Left ventricle myocardium superior (tissue), 1 donor: ENCODE measurements around the gene ELFN2. TPM values are rescaled to one million over a fixed set of nuclear protein-coding genes. Genes with fewer than 3 reads are reported as not detected.

Experiments used
- ATAC-seq: fragments of 200-7000 bp; cut with Tn5 transposase; one replicate; pipeline ENCODE4 v1.9.1; 2020; ENCODE audit warnings: mild to moderate bottlenecking, moderate library complexity
- DNase-seq: peaks from one replicate; pipeline ENCODE4 v3.0.0-alpha.2; 2020
- intact Hi-C: fragments of 100-400 bp; cut with micrococcal nuclease; formaldehyde crosslinking; loops from one replicate; pipeline ENCODE4 v1.11.0; 2022
- total RNA-seq: library from RNA; stranded (reverse); fragmentation: NEBNext Ultra II Directional; extraction: Animal tissue kit (Norgen Biotek cat#: 25700); gene quantifications from one replicate; pipeline ENCODE4 v1.2.1, GENCODE V29; 2021
- donor health status: DM: no; HTN: yes; CAD: no; lungs with severe emphysema.

ELFN2 gene
- total RNA-seq, 1 donor from 2014 or later = 0.05 TPM

DNA sequence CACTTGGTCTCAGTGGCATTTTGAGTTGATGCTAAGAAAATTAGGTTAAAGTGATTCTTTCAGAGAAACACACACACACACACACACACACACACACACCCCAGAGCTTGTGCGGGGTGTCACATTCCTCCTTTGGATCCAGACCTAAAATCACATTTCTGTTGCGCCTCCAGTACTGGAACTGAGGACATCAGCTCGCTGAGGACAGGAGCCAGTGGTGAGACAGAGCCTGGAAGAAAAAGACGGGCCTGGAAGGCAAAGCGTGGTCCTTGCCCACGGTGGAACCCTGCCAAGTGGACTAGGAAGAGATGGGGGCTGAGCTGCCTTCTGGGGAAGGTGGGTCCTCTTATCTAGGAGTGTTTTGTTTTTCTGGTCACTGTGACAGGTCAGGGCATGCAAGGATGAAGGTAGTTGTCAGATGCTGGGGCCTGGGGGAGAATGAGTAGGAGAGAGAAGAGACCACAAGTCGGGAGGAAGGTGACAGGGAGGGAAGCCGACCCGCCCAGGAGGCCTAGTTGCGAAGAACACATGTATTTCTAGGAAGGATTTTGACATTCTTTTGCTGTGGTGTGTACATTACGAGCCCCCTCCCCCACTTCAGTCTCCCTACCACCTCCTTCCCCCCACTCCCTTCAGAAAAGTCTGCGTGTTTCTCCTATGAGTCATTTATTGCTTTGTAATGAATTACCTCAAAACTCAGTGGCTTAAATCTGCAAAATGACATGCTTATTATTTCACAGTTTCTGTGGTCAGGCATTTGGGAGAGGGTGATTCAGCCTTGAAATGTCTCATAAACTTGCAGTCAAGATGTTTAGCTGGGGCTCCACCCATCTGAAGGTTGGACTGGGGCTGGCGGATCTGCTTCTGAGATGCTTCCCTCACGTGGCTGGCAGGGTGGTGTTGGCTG is 4.8 kb upstream of the ELFN2 start:
- DNase-seq (peak; percentile 3), ATAC-seq (no peak)
- intact Hi-C loops = no loop called here

GRCh38 chr22:37431366-37431765 is 4.1 kb upstream of the ELFN2 start:
- peak; percentile 6 for DNase-seq
- no peak for ATAC-seq
- intact Hi-C loops = no loop called here

GRCh38 chr22:37430941-37431340 is 3.7 kb upstream of the ELFN2 start:
- DNase-seq = peak; percentile 4
- intact Hi-C loops = no loop called here
- ATAC-seq = no peak

- peak; percentile 60 for DNase-seq
- intact Hi-C loops = no loop called here
Measured at GRCh38 chr22:37428649-37429586, 1.6 kb upstream of the ELFN2 start.

GRCh38 chr22:37427711-37428635 is 694 bp upstream of the ELFN2 start:
- DNase-seq (peak; percentile 5), ATAC-seq (no peak)
- intact Hi-C loops = no loop called here

More at GRCh38 chr22:37428649-37429586, 1.6 kb upstream of the ELFN2 start:
- ATAC-seq = peak; percentile 54

GRCh38 chr22:37426706-37427134 is 559 bp downstream of the ELFN2 start:
- intact Hi-C loops = no loop called here
- ATAC-seq = no peak
- DNase-seq = peak; percentile 13

- intact Hi-C loops = no loop called here
- ATAC-seq (no peak), DNase-seq (no peak)
Measured at GRCh38 chr22:37425800-37426705, 1.2 kb downstream of the ELFN2 start.

GRCh38 chr22:37425369-37425768 is 1.9 kb downstream of the ELFN2 start:
- DNase-seq (no peak), ATAC-seq (no peak)
- intact Hi-C loops = no loop called here

- no peak for DNase-seq
- ATAC-seq = no peak
- intact Hi-C loops = no loop called here
Measured at GRCh38 chr22:37423283-37423682, 4.0 kb downstream of the ELFN2 start.

DNA sequence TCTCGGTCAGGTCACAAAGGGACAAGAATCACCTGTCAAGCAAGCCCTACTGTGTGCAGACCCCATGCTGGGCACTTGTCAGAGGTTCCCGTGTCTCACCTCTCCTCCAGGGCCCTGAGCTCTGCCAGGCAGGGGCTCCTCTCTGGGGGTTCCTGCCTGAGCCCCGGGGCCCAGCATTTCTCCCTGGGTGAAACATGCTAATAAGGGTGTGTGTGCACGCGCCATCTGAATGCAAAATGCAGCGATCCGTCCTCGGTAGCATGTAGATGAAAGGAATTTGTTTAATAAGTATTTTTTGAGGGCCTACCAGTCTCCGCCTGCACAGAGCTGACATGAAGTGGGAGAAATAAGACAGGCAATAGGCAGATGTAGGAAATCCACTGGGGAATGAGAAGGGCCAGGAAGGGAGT is 5.8 kb downstream of the ELFN2 start:
- no peak for ATAC-seq
- intact Hi-C loops = no loop called here
- DNase-seq = no peak

DNA sequence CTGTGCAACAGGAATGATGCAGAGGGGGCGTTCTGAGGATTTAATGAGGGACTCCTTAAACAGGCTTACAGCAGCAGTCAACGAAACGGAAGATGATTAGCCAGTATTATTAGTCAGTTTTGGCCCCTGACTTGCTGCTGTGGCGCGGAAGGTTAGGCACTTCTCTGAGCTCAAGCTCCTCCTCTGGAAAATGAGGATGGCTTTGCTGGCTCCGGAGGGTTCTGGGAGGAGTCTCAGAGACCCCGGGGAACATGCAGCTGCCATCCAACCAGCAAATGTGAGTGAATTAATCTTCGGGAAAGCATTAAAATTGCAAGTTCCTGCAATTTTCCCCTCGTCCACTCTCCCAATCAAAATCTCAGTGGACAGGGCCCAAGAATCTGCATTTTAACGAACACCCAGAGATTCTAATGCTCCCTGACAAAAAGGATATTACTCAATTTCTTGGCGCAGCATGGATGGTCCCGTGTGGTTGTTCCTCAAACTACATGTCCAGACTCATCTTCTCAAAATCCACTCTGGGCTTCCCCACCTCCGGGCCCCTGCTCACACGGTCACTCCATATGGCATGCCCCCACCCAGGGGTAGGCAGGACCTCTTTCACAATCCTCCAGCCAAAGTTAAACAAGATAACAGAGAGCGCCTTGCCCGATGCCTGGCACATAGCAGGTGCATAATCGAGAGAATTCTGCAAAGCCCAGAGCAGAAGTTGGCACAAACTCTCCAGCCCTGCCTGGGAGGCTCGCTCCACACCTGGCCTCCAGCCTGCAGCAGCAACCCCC is 6.4 kb downstream of the ELFN2 start:
- DNase-seq (no peak), ATAC-seq (peak; percentile 34)
- intact Hi-C loops = no loop called here

GRCh38 chr22:37419969-37420685 is 7.2 kb downstream of the ELFN2 start:
- no peak for DNase-seq
- ATAC-seq = peak; percentile 17
- intact Hi-C loops = no loop called here

DNA sequence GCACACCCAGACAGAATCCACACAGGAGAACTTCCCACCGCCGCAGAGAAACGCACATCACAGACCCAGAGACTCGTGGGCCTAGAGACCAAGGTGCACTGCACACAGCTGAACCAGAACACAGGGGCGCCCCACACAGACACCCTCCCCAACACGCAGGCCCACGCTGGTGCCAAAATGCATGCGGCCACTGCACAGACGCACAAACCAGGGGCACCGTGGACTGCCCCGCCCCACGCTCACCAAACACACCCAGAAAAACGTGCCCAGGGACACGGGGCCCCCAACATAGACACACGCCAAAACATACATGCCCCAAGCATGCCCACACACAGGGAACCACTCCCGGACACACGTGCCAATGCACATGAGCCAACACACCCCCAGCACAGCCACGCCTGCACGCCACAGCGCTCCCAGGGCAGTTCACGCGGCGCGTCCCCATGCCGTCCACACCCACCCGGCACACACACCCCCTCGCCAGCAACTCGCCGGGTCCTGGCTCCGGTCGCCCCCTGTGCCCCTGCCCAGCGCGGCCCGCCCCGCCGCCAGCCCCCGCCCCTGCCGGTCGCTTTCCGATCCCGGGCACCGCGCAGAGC is 7.8 kb downstream of the ELFN2 start:
- intact Hi-C loops = no loop called here
- DNase-seq (no peak), ATAC-seq (peak; percentile 13)

- no peak for ATAC-seq
- intact Hi-C loops = no loop called here
- no peak for DNase-seq
Measured at GRCh38 chr22:37418627-37419369, 8.5 kb downstream of the ELFN2 start.

- ATAC-seq = no peak
- DNase-seq = no peak
- intact Hi-C loops = no loop called here
Measured at GRCh38 chr22:37417677-37418348, 9.5 kb downstream of the ELFN2 start.
